Pancreas (tissue), 10 donors: ENCODE data around the gene RALY. TPM values are rescaled to one million over a fixed set of nuclear protein-coding genes. Genes with fewer than 3 reads are reported as not detected.

ENCODE experiments used
- ATAC-seq, 4 donors: fragments of 200-7000 bp; cut with Tn5 transposase; one replicate each; pipeline versions ENCODE4 v1.8.0 to v1.9.1; 2020; ENCODE audit warnings: mild to moderate bottlenecking in 4 of 4, moderate library complexity in 4 of 4
- DNase-seq, 6 donors: peaks; one replicate each; pipeline ENCODE4 v3.0.0-alpha.2; 2020
- FAIRE-seq: peaks from 2 replicates; lab custom pipeline; 2012; peaks lifted over from hg19 to GRCh38; lab: Jason Lieb, UNC
- H3K27ac ChIP-seq, 4 donors: fragments of 200-600 bp; sonication (generic); 1 replicate in 3 of 4; 2 replicates in 1 of 4; pipeline versions ENCODE4 v1.5.0 to v1.8.0; 2020
- H3K27me3 ChIP-seq, 4 donors: fragments of 200-600 bp; one replicate each; pipeline ENCODE4 v1.8.0; 2021
- H3K36me3 ChIP-seq, 3 donors: fragments of 200-600 bp; sonication (generic) in 1 of 3; one replicate each; pipeline versions ENCODE4 v1.5.0 to v1.8.0; 2020 to 2021
- H3K4me1 ChIP-seq, 3 donors: fragments of 200-600 bp; one replicate each; pipeline ENCODE4 v1.8.0; 2021
- H3K4me3 ChIP-seq, 4 donors: fragments of 200-600 bp; sonication (generic) in 2 of 4; one replicate each; pipeline versions ENCODE4 v1.5.0 to v1.8.0; 2020 to 2021
- H3K9me3 ChIP-seq, 4 donors: fragments of 200-600 bp; one replicate each; pipeline ENCODE4 v1.8.0; 2021
- CTCF ChIP-seq, 4 donors: fragments of 200-600 bp; sonication (generic) in 3 of 4; IDR thresholded peaks; one replicate each; pipeline versions ENCODE4 v1.5.0 to v1.8.0; 2021; ENCODE audit warnings: antibody characterized with exemption in 4 of 4
- WGBS, 2 donors: extraction: QIAGEN DNeasy Blood & Tissue Kit; methylation state at CpG; one replicate each; pipeline ENCODE4 v1.1.7; 2013; 5-methylcytosine and 5-hydroxymethylcytosine counted together
- intact Hi-C, 3 donors: fragments of 100-400 bp; cut with DNase I; formaldehyde crosslinking; loops; one replicate each; pipeline versions ENCODE4 v1.11.1 to v1.14.2; 2022
- polyA plus RNA-seq, 2 donors: library from polyadenylated mRNA; stranded (reverse); fragments of 200-250 nt; gene quantifications; one replicate each; pipeline ENCODE4 v1.2.3, GENCODE V29; 2013
- total RNA-seq, 6 donors: library from RNA; stranded (reverse); fragmentation: NEBNext Ultra II Directional in 4 of 6; extraction: Animal tissue kit (Norgen Biotek cat#: 25700) in 4 of 6; gene quantifications; one replicate each; pipeline versions ENCODE4 v1.2.1 to v1.2.4, GENCODE V29; 2021 to 2023
- donor health status: healthy with polysubstance abuse.
- donor health status: DM: no; HTN: no; CAD: no; lungs with moderate emphysema.
- donor health status: DM: no; HTN: no; CAD: no.
- donor health status: control.
- donor health status: control.
- donor health status: Bipolar disorder and iron deficiency.
- donor health status: DM: yes; HTN: yes; CAD: no.
- donor health status: DM: no; HTN: no; CAD: no.
- donor health status: DM: no; HTN: no; CAD: no.
- donor health status: DM: yes; HTN: yes; CAD: no.

The RALY gene
- total and polyA plus RNA-seq, 8 donors: 30.0 to 60.4 (median 44.3) TPM

DNA sequence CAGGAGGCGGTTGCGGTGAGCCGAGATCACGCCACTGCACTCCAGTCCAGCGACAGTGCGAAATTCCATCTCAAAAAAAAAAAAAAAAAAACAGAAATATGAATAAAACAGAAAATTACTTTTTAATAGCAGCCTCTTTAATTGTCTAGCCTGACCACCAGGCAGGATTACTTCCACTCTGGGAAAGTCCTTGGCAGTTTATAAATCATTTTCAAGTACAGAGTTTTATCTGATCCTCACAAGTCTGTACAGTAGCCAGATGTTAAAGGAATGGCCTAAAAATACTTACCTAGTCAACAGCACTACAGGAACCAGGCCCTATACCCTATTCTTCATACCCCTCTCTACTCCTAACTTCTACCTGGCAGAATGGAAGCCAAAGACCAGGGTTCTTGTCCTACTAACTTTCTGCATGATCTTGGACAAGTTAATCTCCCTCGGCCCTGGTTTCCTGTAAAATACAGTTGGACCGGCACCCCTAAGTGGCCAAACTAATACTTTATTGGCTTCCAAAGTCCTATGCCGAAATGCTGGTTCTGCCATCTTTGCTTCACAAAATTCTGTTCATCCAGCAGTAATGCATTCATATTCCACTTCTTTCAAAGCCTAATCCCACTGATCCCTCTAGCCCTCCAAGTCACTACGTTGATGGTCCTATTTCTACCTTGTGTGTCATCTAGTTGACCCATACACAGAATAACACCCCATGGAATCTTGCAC, 116.5 kb downstream of the RALY start:
- Histone ChIP-seq H3K9me3 (no peaks in the 10 kb centered on the region), H3K27me3 (no peaks in the 10 kb centered on the region), H3K4me1 (peaks cover 11 to 36% (median 26%) of the 10 kb centered on the region in 3 donors), H3K4me3 (peak overlapping the region in 2 of 4 donors; percentile 79 to 98), H3K27ac (peak overlapping the region in 2 of 4 donors; percentile 91 to 93), H3K36me3 (peaks cover 0 to 2% (median 0%) of the 10 kb centered on the region in 3 donors)
- DNase-seq: no peak
- TF ChIP-seq CTCF (IDR thresholded peaks at IDR 0.05): no peak
- no peak for FAIRE-seq
- no peak for ATAC-seq
- intact Hi-C loops: no loop called here
- WGBS, 2 donors: 49 to 50% methylated on average over 10 of the region's 10 CpGs

DNA sequence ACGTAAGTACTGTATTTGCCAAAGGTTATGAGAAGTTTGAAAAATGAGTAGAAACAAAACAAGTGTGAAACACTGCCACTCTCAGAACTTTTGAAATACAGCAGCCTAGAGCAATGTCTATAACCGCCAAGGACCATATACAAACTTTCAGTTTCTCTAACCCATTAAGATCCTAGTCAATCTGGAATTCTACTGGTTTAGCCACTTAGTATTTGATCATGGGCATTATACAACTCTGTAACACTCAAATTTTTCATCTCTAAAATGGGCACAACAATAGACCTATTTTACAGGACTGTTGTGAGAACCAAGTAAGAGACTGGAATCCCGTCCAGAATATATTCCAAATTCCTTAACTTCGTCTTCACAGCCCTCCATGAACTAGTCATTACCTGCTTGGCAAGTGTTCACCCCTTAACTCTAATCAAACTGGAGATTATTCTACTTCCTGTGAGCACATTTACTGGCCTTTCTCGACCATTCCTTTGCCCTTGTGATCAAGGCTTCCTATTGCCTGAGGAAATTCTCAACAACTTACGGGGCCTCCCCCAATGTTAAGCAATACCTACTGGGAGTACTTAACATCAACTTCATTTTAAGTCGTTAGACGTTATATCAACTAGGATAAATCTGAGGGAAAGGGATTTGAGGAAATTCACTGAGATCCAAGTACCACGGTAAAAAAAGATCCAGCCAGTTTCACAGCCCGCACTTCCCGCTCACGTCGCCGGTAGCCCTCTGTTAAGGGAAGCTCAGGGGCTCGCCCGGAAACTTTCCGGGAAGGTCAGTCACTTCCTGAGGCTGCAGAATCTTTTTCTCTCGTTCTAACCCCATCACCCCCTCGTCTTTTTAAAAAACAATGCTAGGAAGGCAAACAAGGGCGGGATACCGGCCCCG, 117.3 kb downstream of the RALY start:
- peak overlapping the region; percentile 79 to 98 (median 94) for H3K4me3 ChIP-seq
- 2% methylated on average over 22 of the region's 22 CpGs for WGBS, 2 donors
- peak overlapping the region; percentile 91 to 98 (median 94) for H3K27ac ChIP-seq
- FAIRE-seq: no peak
- no peak for TF ChIP-seq CTCF (IDR thresholded peaks at IDR 0.05)
- H3K36me3 ChIP-seq: no peaks in the 10 kb centered on the region
- peaks cover 11 to 36% (median 26%) of the 10 kb centered on the region in 3 donors for H3K4me1 ChIP-seq
- DNase-seq: no peak
- peak; percentile 1 to 15 (median 4) for ATAC-seq
- H3K9me3 ChIP-seq: no peaks in the 10 kb centered on the region
- intact Hi-C loops: no loop called here
- H3K27me3 ChIP-seq: no peaks in the 10 kb centered on the region

- Histone ChIP-seq H3K9me3 (no peaks in the 10 kb centered on the region), H3K27me3 (no peaks in the 10 kb centered on the region), H3K4me1 (peaks cover 11 to 30% (median 26%) of the 10 kb centered on the region in 3 donors), H3K36me3 (no peaks in the 10 kb centered on the region), H3K4me3 (peak within 1 kb of the TSS; percentile 79 to 98 (median 94)), H3K27ac (peak within 1 kb of the TSS; percentile 91 to 98 (median 94))
- FAIRE-seq (peak; percentile 75), DNase-seq (peak; percentile 94 to 99 (median 96)), ATAC-seq (peak; percentile 92 to 95 (median 93))
- 0 to 1% methylated on average over 75 to 81 of the region's 81 CpGs for WGBS, 2 donors
- intact Hi-C loops: no loop called here
- TF ChIP-seq CTCF (IDR thresholded peaks at IDR 0.05): no peak
Observed at GRCh38 chr20:34111702-34112599, 118.2 kb downstream of the RALY start, which contains the start of gene EIF2S2. Gene EIF2S2 (minus strand): TSS chr20:34112243. CDS start chr20:34112110, 133 bp downstream.

- H3K27ac ChIP-seq: peak overlapping the region; percentile 53 to 98 (median 92)
- no peak for TF ChIP-seq CTCF (IDR thresholded peaks at IDR 0.05)
Observed at GRCh38 chr20:34112600-34113101, 118.9 kb downstream of the RALY start.

More at GRCh38 chr20:34112600-34113101, 118.9 kb downstream of the RALY start:
- DNase-seq (peak in 2 of 6 donors; percentile 36 to 48), FAIRE-seq (no peak), ATAC-seq (peak in 3 of 4 donors; percentile 1 to 20 (median 13))
- H3K27me3 ChIP-seq: no peaks in the 10 kb centered on the region
- peaks cover 11 to 28% (median 20%) of the 10 kb centered on the region in 3 donors for H3K4me1 ChIP-seq
- H3K9me3 ChIP-seq: no peaks in the 10 kb centered on the region
- H3K4me3 ChIP-seq: peak overlapping the region; percentile 3 to 98 (median 85)
- WGBS, 2 donors: 0 to 2% methylated on average over 18 of the region's 18 CpGs
- H3K36me3 ChIP-seq: no peaks in the 10 kb centered on the region
- intact Hi-C loops: no loop called here
